Muscle layer of duodenum (tissue), 2 donors: Measurements from ENCODE around the gene MARK1.
"Not testable (repeated sequence)": the region's sequence is repeated elsewhere in the genome, so short reads cannot be mapped to it uniquely, and the experiment has no call there.

Experiments
- H3K27ac ChIP-seq: one replicate; pipeline ENCODE4 v1.7.0; 2013; ENCODE audit warnings: mild to moderate bottlenecking, low read length
- H3K27me3 ChIP-seq: one replicate; pipeline ENCODE4 v1.7.0; 2013; ENCODE audit warnings: low read depth, mild to moderate bottlenecking, control low read depth, low read length
- H3K36me3 ChIP-seq, 2 donors: one replicate each; pipeline ENCODE4 v1.7.0; 2013; ENCODE audit warnings: low read length in 2 of 2, control low read depth in 1 of 2, mild to moderate bottlenecking in 1 of 2; ENCODE audit not compliant: insufficient read depth in 2 of 2, control insufficient read depth in 1 of 2
- H3K4me1 ChIP-seq, 2 donors: one replicate each; pipeline ENCODE4 v1.7.0; 2013; ENCODE audit warnings: low read length in 2 of 2, mild to moderate bottlenecking in 2 of 2, control low read depth in 1 of 2, moderate library complexity in 1 of 2; ENCODE audit not compliant: insufficient read depth in 2 of 2, control insufficient read depth in 1 of 2
- H3K4me3 ChIP-seq, 2 donors: one replicate each; pipeline ENCODE4 v1.7.0; 2013; ENCODE audit warnings: low read length in 2 of 2, low read depth in 1 of 2, mild to moderate bottlenecking in 1 of 2
- H3K9me3 ChIP-seq, 2 donors: one replicate each; pipeline ENCODE4 v1.7.0; 2013; ENCODE audit warnings: low read length in 2 of 2, control low read depth in 1 of 2, mild to moderate bottlenecking in 1 of 2; ENCODE audit not compliant: control insufficient read depth in 1 of 2
- donor health status: healthy.

The MARK1 gene

DNA sequence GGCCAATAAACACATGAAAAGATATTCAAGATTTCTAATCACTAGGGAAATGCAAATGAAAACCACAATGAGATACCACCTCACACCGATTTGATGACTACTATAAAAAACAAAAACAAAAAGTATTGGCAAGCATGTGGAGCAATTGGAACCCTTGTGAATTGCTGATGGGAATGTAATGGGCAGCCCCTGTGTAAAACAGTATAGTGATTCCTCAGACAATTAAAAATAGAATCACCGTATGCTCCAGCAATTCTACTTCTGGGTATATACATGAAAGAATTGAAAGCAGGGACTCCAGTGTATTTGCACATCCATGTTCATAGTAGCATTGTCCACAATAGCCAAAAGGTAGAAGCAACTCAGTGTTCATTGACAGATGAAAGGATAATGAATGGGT, 149.3 kb downstream of the MARK1 start:
- Histone ChIP-seq H3K4me1 (peaks cover 0 to 5% of the 10 kb centered on the region in 2 donors), H3K9me3 (no peaks in the 10 kb centered on the region), H3K27me3 (no peaks in the 10 kb centered on the region), H3K27ac (no peak overlapping the region), H3K36me3 (no peaks in the 10 kb centered on the region), H3K4me3 (no peak overlapping the region)

- Histone ChIP-seq H3K4me3 (no peak overlapping the region), H3K9me3 (no peaks in the 10 kb centered on the region), H3K27me3 (no peaks in the 10 kb centered on the region), H3K27ac (no peak overlapping the region), H3K4me1 (peaks cover 0 to 5% of the 10 kb centered on the region in 2 donors), H3K36me3 (no peaks in the 10 kb centered on the region)
Measured at GRCh38 chr1:220680085-220680687, 152.2 kb downstream of the MARK1 start.

- H3K4me3 ChIP-seq, result peak overlapping the region in 1 of 2 donors; percentile 60
- H3K4me1 ChIP-seq, result peaks cover 0 to 5% of the 10 kb centered on the region in 2 donors
- H3K36me3 ChIP-seq, result no peaks in the 10 kb centered on the region
- H3K27me3 ChIP-seq, result no peaks in the 10 kb centered on the region
- H3K9me3 ChIP-seq, result no peaks in the 10 kb centered on the region
- H3K27ac ChIP-seq, result no peak overlapping the region
Measured at GRCh38 chr1:220681220-220681880, 153.4 kb downstream of the MARK1 start.

- H3K27ac ChIP-seq, result no peak overlapping the region
- H3K27me3 ChIP-seq, result no peaks in the 10 kb centered on the region
- H3K9me3 ChIP-seq, result no peaks in the 10 kb centered on the region
- no peak overlapping the region for H3K4me3 ChIP-seq
- H3K4me1 ChIP-seq, result peaks cover 0 to 5% of the 10 kb centered on the region in 2 donors
- no peaks in the 10 kb centered on the region for H3K36me3 ChIP-seq
Measured at GRCh38 chr1:220682901-220683576, 155.1 kb downstream of the MARK1 start.

DNA sequence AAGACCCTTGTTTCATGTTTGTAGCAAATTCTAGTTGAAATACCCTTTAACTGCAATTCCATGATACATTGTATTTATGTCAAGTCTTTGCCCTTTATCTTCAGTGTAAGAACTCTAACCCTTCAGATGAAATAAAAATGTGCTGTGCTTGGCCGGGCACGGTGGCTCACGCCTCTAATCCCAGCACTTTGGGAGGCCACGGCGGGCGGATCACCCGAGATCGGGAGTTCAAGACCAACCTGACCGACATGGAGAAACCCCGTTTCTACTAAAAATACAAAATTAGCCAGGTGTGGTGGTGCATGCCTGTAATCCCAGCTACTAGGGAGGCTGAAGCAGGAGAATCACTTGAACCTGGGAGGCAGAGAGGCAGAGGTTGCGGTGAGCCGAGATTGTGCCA, 155.8 kb downstream of the MARK1 start:
- H3K9me3 ChIP-seq, H3K27ac ChIP-seq, H3K27me3 ChIP-seq, H3K36me3 ChIP-seq, H3K4me1 ChIP-seq, H3K4me3 ChIP-seq: not testable (repeated sequence)

DNA sequence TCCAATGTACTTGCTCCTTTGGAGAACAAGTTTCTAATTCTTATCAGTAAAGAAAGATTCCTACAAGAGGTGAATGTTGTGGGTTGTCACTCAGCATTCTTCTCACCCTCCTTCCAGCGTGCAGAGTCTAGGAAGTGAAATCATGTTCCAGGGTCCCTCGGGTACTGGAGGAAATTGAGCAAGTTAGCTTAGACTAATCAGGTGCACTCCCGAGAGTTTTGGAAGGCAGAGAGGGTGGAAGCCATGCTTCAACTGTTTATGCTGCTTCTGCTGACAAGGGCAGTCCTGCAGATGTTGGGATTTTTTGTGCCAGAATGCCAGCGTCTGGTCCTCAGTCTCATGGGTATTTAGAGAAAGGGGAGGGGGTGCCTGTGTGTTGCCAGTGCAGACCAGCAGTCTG, 157.0 kb downstream of the MARK1 start:
- Histone ChIP-seq H3K36me3 (no peaks in the 10 kb centered on the region), H3K9me3 (no peaks in the 10 kb centered on the region), H3K27me3 (no peaks in the 10 kb centered on the region), H3K4me1 (peaks cover 4 to 5% of the 10 kb centered on the region in 2 donors), H3K4me3 (no peak overlapping the region), H3K27ac (no peak overlapping the region)

DNA sequence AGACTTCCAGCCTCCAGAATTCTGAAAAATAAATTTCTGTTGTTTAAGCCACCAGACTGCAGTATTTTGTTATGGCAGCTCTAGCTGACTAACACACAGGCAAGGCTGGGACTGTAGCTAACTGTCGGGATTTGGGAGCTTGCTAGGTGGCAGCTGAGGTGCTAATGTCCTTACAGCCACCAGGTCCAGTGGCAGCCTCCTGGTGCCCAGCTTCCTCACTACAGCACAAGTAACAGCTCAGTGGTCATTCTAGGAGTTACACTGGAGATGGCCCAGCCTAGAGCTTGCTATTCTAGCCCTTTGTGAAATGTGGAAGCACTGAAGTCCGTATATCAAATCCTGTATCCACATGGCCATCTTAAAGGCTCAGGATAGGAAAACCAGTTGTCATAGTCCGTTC, 157.9 kb downstream of the MARK1 start:
- Histone ChIP-seq H3K4me3 (no peak overlapping the region), H3K36me3 (no peaks in the 10 kb centered on the region), H3K4me1 (peaks cover 2 to 14% of the 10 kb centered on the region in 2 donors), H3K9me3 (no peaks in the 10 kb centered on the region), H3K27ac (no peak overlapping the region), H3K27me3 (no peaks in the 10 kb centered on the region)

DNA sequence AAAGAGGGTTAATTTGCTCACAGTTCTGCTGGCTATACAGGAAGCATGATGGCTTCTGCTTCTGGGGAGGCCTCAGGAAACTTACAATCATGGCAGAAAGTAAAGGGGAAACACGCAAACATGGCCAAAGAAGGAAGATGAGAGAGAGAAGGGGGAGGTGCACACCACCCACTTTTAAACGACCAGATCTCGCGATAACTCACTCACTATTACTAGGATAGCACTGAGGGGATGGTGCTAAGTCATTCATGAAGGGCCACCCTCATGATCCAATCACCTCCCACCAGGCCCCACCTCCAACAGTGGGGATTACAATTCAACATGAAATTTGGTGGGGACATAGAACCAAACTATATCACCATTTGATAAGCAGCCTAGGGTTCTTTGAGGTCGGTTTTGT, 159.9 kb downstream of the MARK1 start:
- Histone ChIP-seq H3K36me3 (no peaks in the 10 kb centered on the region), H3K4me1 (peaks cover 0 to 14% of the 10 kb centered on the region in 2 donors), H3K9me3 (no peaks in the 10 kb centered on the region)

DNA sequence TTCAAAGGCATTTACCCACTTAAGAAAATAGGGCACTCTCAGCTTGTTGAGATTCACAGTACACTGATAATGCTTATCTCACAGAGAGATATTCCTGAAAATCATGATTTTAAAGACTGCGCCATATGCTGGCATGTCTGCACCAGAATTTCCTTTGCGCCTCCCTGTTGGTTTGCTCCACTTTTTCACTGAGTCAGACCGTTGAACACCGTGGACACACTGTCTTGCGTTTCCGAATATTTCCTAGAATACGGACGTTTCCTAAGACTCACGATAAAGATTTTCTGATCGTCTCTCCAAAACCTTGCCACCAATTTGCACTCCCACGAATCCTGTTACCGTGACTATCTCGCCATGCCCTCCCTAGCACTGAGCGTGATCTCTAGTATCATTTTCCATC, 161.7 kb downstream of the MARK1 start:
- no peaks in the 10 kb centered on the region for H3K36me3 ChIP-seq
- H3K4me3 ChIP-seq, result peak overlapping the region; percentile 65 to 85
- H3K9me3 ChIP-seq, result no peaks in the 10 kb centered on the region
- H3K4me1 ChIP-seq, result peaks cover 0 to 14% of the 10 kb centered on the region in 2 donors
- H3K27me3 ChIP-seq, result no peaks in the 10 kb centered on the region
- no peak overlapping the region for H3K27ac ChIP-seq

More for the DNA sequence above, 159.9 kb downstream of the MARK1 start:
- Histone ChIP-seq H3K4me3 (no peak overlapping the region), H3K27me3 (no peaks in the 10 kb centered on the region), H3K27ac (no peak overlapping the region)

- no peaks in the 10 kb centered on the region for H3K9me3 ChIP-seq
- H3K4me3 ChIP-seq, result peak within 1 kb of the TSS; percentile 65 to 85
- no peaks in the 10 kb centered on the region for H3K36me3 ChIP-seq
- H3K27ac ChIP-seq, result peak within 1 kb of the TSS; percentile 52
- H3K27me3 ChIP-seq, result no peaks in the 10 kb centered on the region
- H3K4me1 ChIP-seq, result peaks cover 0 to 14% of the 10 kb centered on the region in 2 donors
Measured at GRCh38 chr1:220690140-220691052, 162.5 kb downstream of the MARK1 start, which contains the start of gene C1orf115. Gene C1orf115, plus strand, starts transcription at chr1:220690363. Its CDS starts 40 bp downstream, at chr1:220690403.
